Islet of Langerhans (tissue), 1 donor: Measurements from ENCODE around the gene PDE4B.
"Not testable (repeated sequence)": the region's sequence is repeated elsewhere in the genome, so short reads cannot be mapped to it uniquely, and the experiment has no call there.

ENCODE experiments used
- FAIRE-seq: peaks from one replicate; lab custom pipeline; 2011; peaks lifted over from hg19 to GRCh38; lab: Jason Lieb, UNC

PDE4B gene

GRCh38 chr1:66058558-66058957 lies 265.9 kb downstream of the PDE4B start:
- FAIRE-seq: no peak

GRCh38 chr1:66067219-66067618 lies 274.5 kb downstream of the PDE4B start:
- FAIRE-seq: not testable (repeated sequence)

- no peak for FAIRE-seq
Measured at GRCh38 chr1:66069976-66070876, 277.5 kb downstream of the PDE4B start.

GRCh38 chr1:66073388-66073787 lies 280.7 kb downstream of the PDE4B start:
- FAIRE-seq: no peak

- FAIRE-seq: no peak
Measured at GRCh38 chr1:66074147-66074546, 281.5 kb downstream of the PDE4B start.

- no peak for FAIRE-seq
Measured at GRCh38 chr1:66078412-66078811, 285.7 kb downstream of the PDE4B start.

GRCh38 chr1:66083003-66083402 lies 290.3 kb downstream of the PDE4B start:
- FAIRE-seq: no peak

GRCh38 chr1:66084442-66084841 lies 291.7 kb downstream of the PDE4B start:
- FAIRE-seq: no peak

- no peak for FAIRE-seq
Measured at GRCh38 chr1:66085600-66085999, 292.9 kb downstream of the PDE4B start.

GRCh38 chr1:66088787-66089186 lies 296.1 kb downstream of the PDE4B start:
- FAIRE-seq: no peak

- FAIRE-seq: no peak
Measured at GRCh38 chr1:66090859-66091457, 298.3 kb downstream of the PDE4B start.

- FAIRE-seq: no peak
Measured at GRCh38 chr1:66095190-66095589, 302.5 kb downstream of the PDE4B start.

GRCh38 chr1:66100959-66101358 lies 308.3 kb downstream of the PDE4B start:
- FAIRE-seq: not testable (repeated sequence)

GRCh38 chr1:66104076-66104475 lies 311.4 kb downstream of the PDE4B start:
- FAIRE-seq: not testable (repeated sequence)

GRCh38 chr1:66108624-66109023 lies 315.9 kb downstream of the PDE4B start:
- no peak for FAIRE-seq

- FAIRE-seq: no peak
Measured at GRCh38 chr1:66112744-66113400, 320.2 kb downstream of the PDE4B start.

GRCh38 chr1:66119148-66119547 lies 326.5 kb downstream of the PDE4B start:
- no peak for FAIRE-seq

- FAIRE-seq: no peak
Measured at GRCh38 chr1:66124670-66125069, 332.0 kb downstream of the PDE4B start.

GRCh38 chr1:66128641-66129040 lies 335.9 kb downstream of the PDE4B start:
- not testable (repeated sequence) for FAIRE-seq

- FAIRE-seq: no peak
Measured at GRCh38 chr1:66132324-66132723, 339.6 kb downstream of the PDE4B start.

- FAIRE-seq: no peak
Measured at GRCh38 chr1:66134004-66134403, 341.3 kb downstream of the PDE4B start.

GRCh38 chr1:66135161-66135560 lies 342.5 kb downstream of the PDE4B start:
- FAIRE-seq: no peak

GRCh38 chr1:66136423-66136822 lies 343.7 kb downstream of the PDE4B start:
- FAIRE-seq: not testable (repeated sequence)
